Metanephros (tissue), 2 donors: ENCODE data around the gene NLK. TPM values are rescaled to one million over a fixed set of nuclear protein-coding genes. Genes with fewer than 3 reads are reported as not detected.

ENCODE experiments used
- small RNA-seq: library from RNA; depleted of rRNA; stranded (forward); fragments of <200 nt; gene quantifications from one replicate; pipeline ENCODE3, GENCODE V24; 2014; ENCODE audit warnings: low replicate concordance
- total RNA-seq: library from RNA; depleted of rRNA; stranded (reverse); fragments of >200 nt; gene quantifications from one replicate; pipeline ENCODE4 v1.2.3, GENCODE V29; 2014

The NLK gene
- total RNA-seq: 46.9 TPM

DNA sequence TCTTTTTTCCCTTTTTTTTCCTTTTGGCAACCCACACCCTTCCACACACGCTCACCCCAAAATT, at the start of gene NLK:
NLK (plus strand) TSS at position 21 of the 64 bp plus-strand sequence. CDS start 197 bp downstream, outside the sequence.

Small RNA genes lying within 50 kb of the gene (small RNA-seq; reads per million reads assigned to genes)
- gene RF00006 (not detected), gene RF00156 (not detected), gene RF00601 (not detected), gene RPS29P22 (not detected)

Other genes starting within 250 kb of the NLK start
- gene NOS2, start 242.1 kb upstream of the NLK start, total RNA-seq: 2.3 TPM
- 18.2 TPM for gene LYRM9, start 149.3 kb upstream of the NLK start, total RNA-seq